Peyer's patch (tissue), 4 donors: ENCODE results near the gene KNSTRN.

ENCODE experiments used
- POLR2A ChIP-seq, 2 donors: fragments of 450-650 bp; IDR thresholded peaks; one replicate each; pipeline ENCODE4 v1.5.1; 2017; ENCODE audit warnings: antibody characterized with exemption in 2 of 2, mild to moderate bottlenecking in 2 of 2, moderate library complexity in 2 of 2
- TF ChIP-seq, protein P1 (sequence below), 6 experiments: fragments of 450-650 bp in 4 of 6; fragments of 200-600 bp in 2 of 6; sonication (generic) in 1 of 6; IDR thresholded peaks; one replicate each; pipeline ENCODE4 v1.5.1; 2017 to 2019; ENCODE audit warnings: antibody characterized with exemption in 6 of 6, mild to moderate bottlenecking in 3 of 6, moderate library complexity in 1 of 6

DNA sequence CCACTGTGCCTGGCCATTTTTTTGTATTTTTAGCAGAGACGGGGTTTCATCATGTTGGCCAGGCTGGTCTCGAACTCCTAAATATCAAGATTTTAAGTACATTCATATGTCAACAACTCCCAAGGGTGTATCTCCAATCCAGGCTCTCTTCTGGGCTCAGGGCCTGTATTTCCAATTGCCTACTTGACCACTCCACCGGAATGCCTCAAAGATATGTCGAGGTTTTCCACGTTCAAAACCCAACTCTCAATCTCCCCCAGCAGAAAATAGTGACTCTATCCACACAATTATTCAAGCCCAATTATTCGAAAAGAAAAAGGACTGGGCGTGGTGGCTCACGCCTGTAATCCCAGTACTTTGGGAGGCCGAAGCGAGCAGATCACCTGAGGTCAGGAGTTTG lies 1.9 kb upstream of the KNSTRN start:
- TF ChIP-seq, protein P1, sequence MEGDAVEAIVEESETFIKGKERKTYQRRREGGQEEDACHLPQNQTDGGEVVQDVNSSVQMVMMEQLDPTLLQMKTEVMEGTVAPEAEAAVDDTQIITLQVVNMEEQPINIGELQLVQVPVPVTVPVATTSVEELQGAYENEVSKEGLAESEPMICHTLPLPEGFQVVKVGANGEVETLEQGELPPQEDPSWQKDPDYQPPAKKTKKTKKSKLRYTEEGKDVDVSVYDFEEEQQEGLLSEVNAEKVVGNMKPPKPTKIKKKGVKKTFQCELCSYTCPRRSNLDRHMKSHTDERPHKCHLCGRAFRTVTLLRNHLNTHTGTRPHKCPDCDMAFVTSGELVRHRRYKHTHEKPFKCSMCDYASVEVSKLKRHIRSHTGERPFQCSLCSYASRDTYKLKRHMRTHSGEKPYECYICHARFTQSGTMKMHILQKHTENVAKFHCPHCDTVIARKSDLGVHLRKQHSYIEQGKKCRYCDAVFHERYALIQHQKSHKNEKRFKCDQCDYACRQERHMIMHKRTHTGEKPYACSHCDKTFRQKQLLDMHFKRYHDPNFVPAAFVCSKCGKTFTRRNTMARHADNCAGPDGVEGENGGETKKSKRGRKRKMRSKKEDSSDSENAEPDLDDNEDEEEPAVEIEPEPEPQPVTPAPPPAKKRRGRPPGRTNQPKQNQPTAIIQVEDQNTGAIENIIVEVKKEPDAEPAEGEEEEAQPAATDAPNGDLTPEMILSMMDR (IDR thresholded peaks at IDR 0.05): no peak
- TF ChIP-seq POLR2A (IDR thresholded peaks at IDR 0.05): no peak
